Gastroesophageal sphincter (tissue), 3 donors: ENCODE measurements around the gene OLFM3.

Experiments used
- CTCF ChIP-seq, 4 experiments: fragments of 200-600 bp in 2 of 4; fragments of 450-650 bp in 2 of 4; sonication (generic) in 1 of 4; IDR thresholded peaks; one replicate each; pipeline ENCODE4 v1.5.1; 2017 to 2019; ENCODE audit warnings: antibody characterized with exemption in 4 of 4, mild to moderate bottlenecking in 2 of 4, moderate library complexity in 2 of 4
- EP300 ChIP-seq: sonication (generic); formaldehyde crosslinking; IDR thresholded peaks from one replicate; pipeline ENCODE4 v1.6.1; 2017; ENCODE audit warnings: antibody characterized with exemption, mild to moderate bottlenecking
- POLR2A ChIP-seq, 2 donors: fragments of 450-650 bp; IDR thresholded peaks; one replicate each; pipeline ENCODE4 v1.6.1; 2017; ENCODE audit warnings: antibody characterized with exemption in 2 of 2, mild to moderate bottlenecking in 2 of 2, moderate library complexity in 1 of 2

DNA sequence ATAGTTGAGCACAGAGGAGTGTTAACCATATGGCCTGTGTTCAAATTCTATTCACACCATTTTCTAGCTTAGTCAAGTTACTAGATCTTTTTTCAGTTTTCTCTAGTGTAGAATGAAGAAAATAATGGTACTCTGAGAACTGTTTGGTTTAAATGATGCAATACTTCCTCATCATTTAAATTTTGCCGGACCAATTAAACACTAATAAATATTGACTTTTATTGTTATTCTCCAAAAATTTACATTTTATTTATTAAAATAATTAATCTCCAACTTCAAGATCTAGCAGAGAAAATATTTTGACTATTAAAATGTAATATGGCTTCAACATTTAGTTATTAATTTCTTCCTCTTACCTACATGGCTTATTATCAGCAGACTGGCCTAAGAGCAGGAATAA, 123.1 kb downstream of the OLFM3 start:
- no peak for TF ChIP-seq POLR2A (IDR thresholded peaks at IDR 0.05)
- no peak for TF ChIP-seq CTCF (IDR thresholded peaks at IDR 0.05)
- no peak for TF ChIP-seq EP300
